Measurements from ENCODE around the gene UBE2U. TPM values are rescaled to one million over a fixed set of nuclear protein-coding genes. Genes with fewer than 3 reads are reported as not detected.

Gene UBE2U
- total and polyA plus RNA-seq, 2 of the 4 experiments (the other 2 are of a cell fraction) = not detected

DNA sequence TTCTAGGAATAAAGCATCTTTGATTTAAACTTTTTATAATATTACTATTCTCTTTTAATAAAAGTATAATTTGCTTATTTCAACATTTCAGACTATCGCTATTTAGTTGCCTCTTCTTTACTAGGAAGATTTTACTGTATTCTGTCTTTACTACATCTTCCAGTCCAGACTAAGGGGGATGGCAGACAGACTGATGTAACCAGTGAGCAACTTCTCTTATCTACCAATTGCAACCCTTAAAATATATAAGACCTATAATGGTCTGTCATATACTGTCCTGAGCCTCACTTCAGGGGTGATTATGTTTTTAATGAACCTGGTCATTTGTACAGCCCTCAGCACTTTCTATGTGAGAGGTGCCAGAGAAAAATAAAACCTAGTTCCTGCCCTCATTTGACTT is 87.0 kb downstream of the UBE2U start:
- no peaks in the 10 kb centered on the region for H3K4me1 ChIP-seq (ENCODE audit: control insufficient read depth, insufficient read depth, low read length)
- ATAC-seq (ENCODE audit: low read depth) = no peak
- H3K4me2 ChIP-seq (ENCODE audit: low read depth, low read length) = no peak overlapping the region
- H2AK9ac ChIP-seq (replicated peaks; ENCODE audit: low read depth, low read length, poor library complexity) = no peak overlapping the region
- BruUV-seq (replicated peaks) = no TSS peak
- no peak overlapping the region for H2BK15ac ChIP-seq (ENCODE audit: low read depth, low read length)
- no peaks in the 10 kb centered on the region; the same call in none of the 2 replicates for H3K27me3 ChIP-seq (ENCODE audit: control insufficient read depth, insufficient read depth, low read length)
- CTCF ChIA-PET = no interaction called here
- no peak overlapping the region for H2BK5ac ChIP-seq (ENCODE audit: low read depth, low read length, poor library complexity, severe bottlenecking)
- H4K20me1 ChIP-seq (ENCODE audit: insufficient read depth, low read length) = no peaks in the 10 kb centered on the region
- no peak overlapping the region for H2BK20ac ChIP-seq (ENCODE audit: low read depth, low read length)
- TF ChIP-seq FOS (IDR thresholded peaks at IDR 0.05; ENCODE audit: low read depth, low read length) = no peak
- TF ChIP-seq NFE2L2 (IDR thresholded peaks at IDR 0.05; ENCODE audit: low read depth, low read length) = no peak
- TF ChIP-seq RAD21 (IDR thresholded peaks at IDR 0.05; ENCODE audit: low read length) = no peak
- TF ChIP-seq, protein P1, sequence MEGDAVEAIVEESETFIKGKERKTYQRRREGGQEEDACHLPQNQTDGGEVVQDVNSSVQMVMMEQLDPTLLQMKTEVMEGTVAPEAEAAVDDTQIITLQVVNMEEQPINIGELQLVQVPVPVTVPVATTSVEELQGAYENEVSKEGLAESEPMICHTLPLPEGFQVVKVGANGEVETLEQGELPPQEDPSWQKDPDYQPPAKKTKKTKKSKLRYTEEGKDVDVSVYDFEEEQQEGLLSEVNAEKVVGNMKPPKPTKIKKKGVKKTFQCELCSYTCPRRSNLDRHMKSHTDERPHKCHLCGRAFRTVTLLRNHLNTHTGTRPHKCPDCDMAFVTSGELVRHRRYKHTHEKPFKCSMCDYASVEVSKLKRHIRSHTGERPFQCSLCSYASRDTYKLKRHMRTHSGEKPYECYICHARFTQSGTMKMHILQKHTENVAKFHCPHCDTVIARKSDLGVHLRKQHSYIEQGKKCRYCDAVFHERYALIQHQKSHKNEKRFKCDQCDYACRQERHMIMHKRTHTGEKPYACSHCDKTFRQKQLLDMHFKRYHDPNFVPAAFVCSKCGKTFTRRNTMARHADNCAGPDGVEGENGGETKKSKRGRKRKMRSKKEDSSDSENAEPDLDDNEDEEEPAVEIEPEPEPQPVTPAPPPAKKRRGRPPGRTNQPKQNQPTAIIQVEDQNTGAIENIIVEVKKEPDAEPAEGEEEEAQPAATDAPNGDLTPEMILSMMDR (conservative IDR thresholded peaks at IDR 0.05; ENCODE audit: low read depth, low read length) = no peak
- no peak for TF ChIP-seq RCOR1 (IDR thresholded peaks at IDR 0.05; ENCODE audit: insufficient replicate concordance, low read length)
- no peak for TF ChIP-seq SMC3 (IDR thresholded peaks at IDR 0.05; ENCODE audit: low read depth, low read length)
- TF ChIP-seq, protein P2, sequence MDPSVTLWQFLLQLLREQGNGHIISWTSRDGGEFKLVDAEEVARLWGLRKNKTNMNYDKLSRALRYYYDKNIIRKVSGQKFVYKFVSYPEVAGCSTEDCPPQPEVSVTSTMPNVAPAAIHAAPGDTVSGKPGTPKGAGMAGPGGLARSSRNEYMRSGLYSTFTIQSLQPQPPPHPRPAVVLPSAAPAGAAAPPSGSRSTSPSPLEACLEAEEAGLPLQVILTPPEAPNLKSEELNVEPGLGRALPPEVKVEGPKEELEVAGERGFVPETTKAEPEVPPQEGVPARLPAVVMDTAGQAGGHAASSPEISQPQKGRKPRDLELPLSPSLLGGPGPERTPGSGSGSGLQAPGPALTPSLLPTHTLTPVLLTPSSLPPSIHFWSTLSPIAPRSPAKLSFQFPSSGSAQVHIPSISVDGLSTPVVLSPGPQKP (IDR thresholded peaks at IDR 0.05; ENCODE audit: borderline replicate concordance, low read depth, low read length) = no peak
- TF ChIP-seq CHD1 (IDR thresholded peaks at IDR 0.05; ENCODE audit: low read depth, low read length) = no peak
- H2AFZ ChIP-seq (replicated peaks; ENCODE audit: low read length, poor library complexity) = no peak overlapping the region
- no peak overlapping the region for H3K18ac ChIP-seq (ENCODE audit: low read depth, low read length)
- H3K79me1 ChIP-seq (ENCODE audit: low read depth in 1 of 2, low read length in 2 of 2) = no peaks in the 10 kb centered on the region
- no peak overlapping the region for H2BK120ac ChIP-seq (ENCODE audit: low read depth, low read length)
- no peak overlapping the region for H3K14ac ChIP-seq (replicated peaks; ENCODE audit: low read depth, low read length)
- no peak overlapping the region for H4K91ac ChIP-seq (ENCODE audit: insufficient read depth, low read depth, low read length)
- H4K5ac ChIP-seq (ENCODE audit: low read depth, low read length) = no peak overlapping the region
- WGBS, 2 experiments (ENCODE audit: extremely low coverage in 2 of 2, insufficient read length in 1 of 2) = no CpG with 5 or more reads among the region's 1 CpG
- no peak overlapping the region for H3K4ac ChIP-seq (ENCODE audit: low read depth, low read length)
- no peaks in the 10 kb centered on the region for H3K36me3 ChIP-seq (ENCODE audit: control insufficient read depth, insufficient read depth, low read length)
- no peak overlapping the region for H3K23ac ChIP-seq (ENCODE audit: low read depth, low read length)
- DNase-seq = no peak
- in situ Hi-C loops (cut with MboI; ENCODE audit: low sequenced_read_pairs) (no loop called here), dilution Hi-C loops (cut with HindIII; ENCODE audit: low sequenced_read_pairs, unreplicated experiment) (no loop called here), intact Hi-C loops (cut with micrococcal nuclease) (no loop called here)
- no peak overlapping the region for H3K27ac ChIP-seq (ENCODE audit: insufficient read depth, low read length)
- H2AK5ac ChIP-seq (ENCODE audit: low read depth, low read length) = no peak overlapping the region
- no peaks in the 10 kb centered on the region for H3K9me1 ChIP-seq (ENCODE audit: insufficient read depth, low read length)
- H3K56ac ChIP-seq (ENCODE audit: extremely low read depth, insufficient read depth, low read length) = no peak overlapping the region
- H3K9ac ChIP-seq (ENCODE audit: low read depth, low read length) = no peak overlapping the region
- H3K9me3 ChIP-seq (ENCODE audit: control insufficient read depth, insufficient read depth, low read length) = no peaks in the 10 kb centered on the region; the same call in 1 of the 2 replicates
- H3K4me3 ChIP-seq (ENCODE audit: insufficient read depth, low read depth, low read length) = no peak overlapping the region
- no peak overlapping the region for H4K8ac ChIP-seq (ENCODE audit: low read depth in 2 of 2, low read length in 2 of 2)
- POLR2A ChIA-PET (ENCODE audit: unreplicated experiment) = no interaction called here
